ENCODE measurements around the gene CHST1.

CHST1 gene

GRCh38 chr11:45659818-45660160, 5.6 kb downstream of the CHST1 start:
- H3K9me3 ChIP-seq (ENCODE audit: severe bottlenecking), result no peaks in the 10 kb centered on the region
- H3K4me3 ChIP-seq (ENCODE audit: low read depth, low read length), result no peak overlapping the region
- H3K27ac ChIP-seq, result no peak overlapping the region
- peak; percentile 11; the same call in 1 of the 2 replicates for TF ChIP-seq CTCF (IDR thresholded peaks at IDR 0.05; ENCODE audit: low read depth, low read length)
- H3K27me3 ChIP-seq (ENCODE audit: insufficient read depth, low read depth, severe bottlenecking), result no peaks in the 10 kb centered on the region
- no peak for DNase-seq
- no peaks in the 10 kb centered on the region; the same call in 1 of the 2 replicates for H3K36me3 ChIP-seq

GRCh38 chr11:45659031-45659817, 6.2 kb downstream of the CHST1 start:
- H3K36me3 ChIP-seq, result no peaks in the 10 kb centered on the region
- TF ChIP-seq CTCF (IDR thresholded peaks at IDR 0.05; ENCODE audit: low read depth, low read length), result no peak
- H3K27ac ChIP-seq, result peak overlapping the region; percentile 60
- H3K27me3 ChIP-seq (ENCODE audit: insufficient read depth, low read depth, severe bottlenecking), result no peaks in the 10 kb centered on the region
- H3K4me3 ChIP-seq (ENCODE audit: low read depth, low read length), result no peak overlapping the region
- no peak for DNase-seq
- no peaks in the 10 kb centered on the region for H3K9me3 ChIP-seq (ENCODE audit: severe bottlenecking)

- TF ChIP-seq CTCF (IDR thresholded peaks at IDR 0.05; ENCODE audit: low read depth, low read length), result no peak
- Histone ChIP-seq H3K27ac (peak overlapping the region; percentile 60), H3K4me3 (ENCODE audit: low read depth, low read length) (no peak overlapping the region), H3K27me3 (ENCODE audit: insufficient read depth, low read depth, severe bottlenecking) (no peaks in the 10 kb centered on the region), H3K9me3 (ENCODE audit: severe bottlenecking) (no peaks in the 10 kb centered on the region), H3K36me3 (no peaks in the 10 kb centered on the region)
- peak; percentile 78 for DNase-seq
Measured at GRCh38 chr11:45658292-45658991, 7.0 kb downstream of the CHST1 start.

GRCh38 chr11:45657496-45658260, 7.7 kb downstream of the CHST1 start:
- H3K27me3 ChIP-seq (ENCODE audit: insufficient read depth, low read depth, severe bottlenecking), result no peaks in the 10 kb centered on the region
- no peaks in the 10 kb centered on the region for H3K9me3 ChIP-seq (ENCODE audit: severe bottlenecking)
- no peak for DNase-seq
- no peak overlapping the region for H3K4me3 ChIP-seq (ENCODE audit: low read depth, low read length)
- H3K27ac ChIP-seq, result no peak overlapping the region
- H3K36me3 ChIP-seq, result no peaks in the 10 kb centered on the region; the same call in 1 of the 2 replicates
- TF ChIP-seq CTCF (IDR thresholded peaks at IDR 0.05; ENCODE audit: low read depth, low read length), result no peak

- no peaks in the 10 kb centered on the region for H3K9me3 ChIP-seq (ENCODE audit: severe bottlenecking)
- no peaks in the 10 kb centered on the region for H3K27me3 ChIP-seq (ENCODE audit: insufficient read depth, low read depth, severe bottlenecking)
- no peak for TF ChIP-seq CTCF (IDR thresholded peaks at IDR 0.05; ENCODE audit: low read depth, low read length)
- DNase-seq, result no peak
- peaks cover 7% of the 10 kb centered on the region for H3K36me3 ChIP-seq
- no peak overlapping the region for H3K4me3 ChIP-seq (ENCODE audit: low read depth, low read length)
- H3K27ac ChIP-seq, result no peak overlapping the region
Measured at GRCh38 chr11:45655831-45656230, 9.6 kb downstream of the CHST1 start.

All from WERI-Rb-1 (cell line).